Myocyte (in vitro differentiated cells): ENCODE results near the gene FGD3. TPM values are rescaled to one million over a fixed set of nuclear protein-coding genes. Genes with fewer than 3 reads are reported as not detected.
"Not testable (repeated sequence)": the region's sequence is repeated elsewhere in the genome, so short reads cannot be mapped to it uniquely, and the experiment has no call there.

ENCODE experiments used
- DNase-seq: peaks from one replicate; pipeline ENCODE4 v3.0.0-alpha.2; 2012; ENCODE audit warnings: low read depth
- total RNA-seq: library from RNA; depleted of rRNA; stranded (reverse); fragments of >200 nt; gene quantifications from 2 replicates; pipeline ENCODE4 v1.2.3, GENCODE V29; 2014

Gene FGD3
- total RNA-seq, 1 donor from 2014 or later = 0.86 TPM

DNA sequence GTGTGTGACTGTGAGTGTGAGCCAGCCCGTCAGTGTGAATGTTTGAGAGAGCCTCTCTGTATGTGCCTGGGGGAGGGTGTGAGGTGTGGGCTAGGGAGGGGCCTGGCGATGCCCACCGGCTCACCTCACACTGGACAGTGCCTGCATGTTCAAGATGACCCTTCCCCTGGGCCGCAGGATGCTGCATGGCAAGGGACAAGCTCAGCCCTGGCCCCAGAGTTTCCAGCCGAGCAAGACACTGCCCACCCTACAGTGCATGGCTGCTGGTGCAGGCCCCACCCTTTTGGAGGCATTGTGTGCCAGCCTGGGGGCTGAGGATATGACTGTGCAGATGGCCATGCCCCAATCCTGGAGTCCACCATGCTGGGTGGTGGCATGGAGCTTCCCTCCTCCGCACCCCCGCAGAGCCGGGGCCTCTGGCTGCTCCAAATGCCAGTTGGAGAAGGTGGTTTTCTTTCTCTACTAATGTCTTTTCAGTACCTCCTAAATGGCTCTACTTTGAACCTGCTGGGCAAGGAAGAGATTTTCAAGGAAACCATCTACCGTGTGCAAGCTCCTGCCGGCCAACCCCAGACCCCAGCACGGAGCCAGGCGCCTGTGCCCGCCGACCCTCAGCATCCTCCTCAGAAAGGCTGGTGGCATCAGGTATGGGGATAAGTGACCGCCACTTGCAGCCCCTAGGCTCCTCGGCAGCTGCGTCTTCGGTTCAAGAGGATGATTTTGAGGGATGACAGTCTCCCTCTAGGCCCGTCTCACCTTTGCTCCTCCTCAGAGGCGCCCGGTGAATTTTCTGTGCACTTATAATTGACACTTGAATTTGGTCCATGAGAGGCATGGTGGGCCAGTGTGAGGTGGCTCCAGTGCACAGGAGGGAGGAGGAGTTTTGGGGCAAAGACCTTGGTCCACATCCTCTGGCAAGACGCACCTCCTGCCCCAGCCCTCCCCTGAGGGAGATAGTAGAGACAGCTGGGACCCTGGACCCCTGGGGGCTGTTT lies 27.7 kb downstream of the FGD3 start:
- no peak for DNase-seq

DNA sequence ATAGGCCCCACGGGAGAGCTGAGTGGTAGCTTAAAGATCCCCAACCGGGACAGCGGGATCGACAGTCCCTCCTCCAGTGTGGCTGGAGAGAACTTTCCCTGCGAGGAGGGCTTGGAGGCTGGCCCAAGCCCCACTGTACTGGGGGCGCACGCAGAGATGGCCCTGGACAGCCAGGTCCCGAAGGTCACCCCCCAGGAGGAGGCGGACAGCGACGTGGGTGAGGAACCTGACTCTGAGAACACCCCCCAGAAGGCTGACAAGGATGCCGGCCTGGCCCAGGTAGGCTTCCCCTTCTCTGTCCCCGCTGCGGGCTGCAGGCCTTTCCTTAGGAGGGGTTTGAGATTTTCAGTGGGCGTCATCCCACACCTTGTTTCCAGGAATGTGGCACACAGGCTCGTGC lies 29.1 kb downstream of the FGD3 start:
- no peak for DNase-seq

DNA sequence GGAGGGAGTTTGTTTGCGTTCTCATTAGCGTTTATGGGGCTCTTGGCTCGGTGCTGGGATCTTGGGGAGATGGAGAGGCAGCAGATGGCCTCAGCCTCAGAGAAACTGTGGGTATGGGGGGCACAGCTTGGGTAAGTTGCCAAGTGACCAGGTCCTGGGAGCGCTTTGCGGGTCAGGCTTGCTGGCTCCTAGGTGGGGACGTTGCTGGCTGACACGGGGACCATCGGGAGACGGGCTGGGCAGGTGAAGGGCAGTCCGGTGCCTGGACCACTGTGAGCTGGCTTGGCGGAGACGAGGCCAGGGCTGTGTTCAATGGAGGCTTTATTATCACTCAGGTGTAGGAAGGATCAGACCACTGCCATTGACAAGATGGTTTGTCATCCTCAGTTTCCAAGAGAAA lies 30.0 kb downstream of the FGD3 start:
- DNase-seq = no peak

DNA sequence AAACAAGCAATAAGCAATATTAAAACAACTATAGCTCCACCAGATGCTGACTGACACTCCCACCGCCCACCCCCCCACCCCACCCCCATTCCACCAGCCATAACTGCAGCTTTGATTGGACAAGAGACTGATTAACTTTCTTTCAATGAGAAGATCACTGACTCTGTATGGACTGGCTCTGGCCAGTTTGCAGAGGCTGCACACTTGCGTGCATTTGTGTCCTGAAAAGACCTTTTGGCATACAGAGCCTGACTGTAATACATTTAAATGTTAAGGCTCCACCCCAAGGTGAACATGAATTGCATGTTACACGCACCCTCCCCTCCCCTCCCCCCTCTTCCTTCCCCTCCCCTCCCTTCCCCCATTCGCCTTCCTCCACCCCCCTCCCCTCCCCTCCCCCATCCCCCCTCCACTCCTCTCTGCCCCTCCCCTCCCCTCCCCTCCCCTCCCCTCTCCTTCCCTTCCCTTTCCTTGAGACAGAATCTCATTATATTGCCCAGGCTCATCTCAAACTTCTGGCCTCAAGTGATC lies 31.1 kb downstream of the FGD3 start:
- DNase-seq = no peak

DNA sequence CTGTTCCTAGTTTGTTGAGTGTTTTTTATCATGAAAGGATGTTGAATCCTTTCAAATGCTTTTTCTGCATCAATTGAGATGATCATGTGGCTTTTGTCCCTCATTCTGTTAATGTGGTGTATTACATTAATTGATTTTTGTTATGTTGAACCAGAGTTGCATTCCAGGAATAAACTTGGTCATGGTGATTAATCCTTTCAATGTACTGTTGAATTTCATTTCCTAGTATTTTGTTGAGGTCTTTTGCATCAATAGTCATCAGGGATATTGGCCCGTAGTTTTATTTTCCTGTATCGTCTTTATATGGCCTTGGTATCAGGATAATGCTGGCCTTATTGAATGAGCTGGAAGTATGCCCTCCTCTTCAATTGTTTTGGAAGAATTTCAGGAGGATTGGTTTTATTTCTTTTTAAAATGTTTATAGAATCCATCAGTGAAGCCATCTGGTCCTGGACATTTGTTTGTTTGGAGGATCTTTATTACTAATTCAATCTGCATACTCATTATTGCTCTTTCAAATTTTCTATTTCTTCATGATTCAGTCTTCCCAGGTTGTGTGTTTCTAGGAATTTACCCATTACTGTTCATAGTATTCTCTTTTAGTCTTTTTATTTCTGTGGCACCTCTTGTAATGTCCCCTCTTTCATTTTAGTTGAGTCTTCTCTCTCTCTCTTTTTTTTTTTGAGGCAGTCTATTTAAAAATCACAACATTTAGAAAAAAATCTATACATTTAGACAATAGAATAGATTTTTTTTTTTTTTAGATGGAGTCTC lies 32.1 kb downstream of the FGD3 start:
- no peak for DNase-seq

DNA sequence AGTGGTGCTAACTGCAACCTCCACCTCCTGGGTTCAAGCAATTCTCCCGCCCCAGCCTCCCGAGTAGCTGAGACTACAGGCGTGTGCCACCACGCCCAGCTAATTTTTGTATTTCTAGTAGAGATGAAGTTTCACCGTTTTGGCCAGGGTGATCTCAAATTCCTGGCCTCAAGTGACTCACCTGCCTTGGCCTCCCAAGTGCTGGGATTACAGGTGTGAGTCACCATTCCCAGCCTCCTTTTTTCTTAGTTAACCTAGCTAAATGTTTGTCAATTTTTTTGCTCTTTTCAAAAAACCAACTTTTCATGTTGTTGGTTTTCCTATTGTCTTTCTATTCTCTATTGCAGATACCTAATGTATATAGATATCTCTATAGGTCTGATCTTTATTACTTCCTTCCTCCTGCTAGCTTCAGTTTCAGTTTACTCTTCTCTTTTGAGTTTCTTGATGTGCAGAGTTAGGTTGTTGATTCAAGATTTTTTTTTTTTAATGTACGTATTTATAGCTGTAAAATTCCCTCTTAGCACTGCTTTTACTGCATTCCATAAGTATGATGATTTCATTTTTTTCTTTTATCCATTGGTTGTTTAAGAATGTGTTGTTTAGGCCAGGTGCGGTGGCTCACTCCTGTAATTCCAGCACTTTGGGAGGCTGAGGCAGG lies 32.9 kb downstream of the FGD3 start:
- no peak for DNase-seq

DNA sequence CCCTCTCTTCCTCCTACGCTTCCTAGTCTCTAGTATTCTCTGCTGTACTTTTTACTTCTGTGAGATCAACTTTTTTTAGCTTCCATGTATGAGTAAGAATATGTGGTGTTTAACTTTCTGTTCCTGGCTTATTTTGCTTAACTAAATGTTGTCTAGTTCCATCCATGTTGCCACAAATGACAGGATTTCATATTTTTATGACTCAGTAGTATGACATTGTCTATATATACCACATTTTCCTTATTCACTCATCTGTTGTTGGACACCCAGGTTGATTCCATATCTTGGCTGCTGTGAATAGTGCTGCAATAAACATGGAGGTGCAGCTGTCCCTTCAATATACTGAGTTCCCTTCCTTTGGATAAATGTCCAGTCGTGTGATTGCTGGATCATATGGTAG lies 34.8 kb downstream of the FGD3 start:
- DNase-seq = no peak

DNA sequence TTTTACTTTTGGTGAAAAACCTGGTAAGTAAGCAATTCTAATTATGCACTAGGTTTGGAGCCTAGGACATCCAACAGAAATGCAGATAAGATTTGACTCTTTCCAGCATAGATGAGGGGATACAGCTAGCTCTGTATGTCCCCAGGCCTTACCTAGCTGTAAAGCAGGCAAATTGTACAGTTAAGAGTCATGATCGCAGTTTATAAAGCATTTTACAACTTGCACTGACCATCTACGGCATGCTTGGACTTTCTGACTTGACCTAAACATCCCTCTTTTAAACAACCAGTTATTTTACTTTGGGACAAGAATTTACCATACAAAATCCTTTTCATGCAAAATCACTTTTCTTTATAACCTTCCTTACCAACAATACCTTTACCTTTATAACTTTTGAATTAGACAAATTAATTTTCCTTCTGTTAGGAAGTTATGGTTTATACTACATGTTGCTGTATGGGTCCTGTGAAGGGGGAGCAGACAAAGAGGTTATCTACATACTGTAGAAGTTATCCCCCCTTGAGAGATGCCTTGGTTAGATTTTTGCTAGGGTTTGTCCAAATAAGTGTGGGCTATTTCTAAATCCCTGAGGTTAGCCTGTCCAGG lies 36.8 kb downstream of the FGD3 start:
- peak; percentile 4 for DNase-seq

DNA sequence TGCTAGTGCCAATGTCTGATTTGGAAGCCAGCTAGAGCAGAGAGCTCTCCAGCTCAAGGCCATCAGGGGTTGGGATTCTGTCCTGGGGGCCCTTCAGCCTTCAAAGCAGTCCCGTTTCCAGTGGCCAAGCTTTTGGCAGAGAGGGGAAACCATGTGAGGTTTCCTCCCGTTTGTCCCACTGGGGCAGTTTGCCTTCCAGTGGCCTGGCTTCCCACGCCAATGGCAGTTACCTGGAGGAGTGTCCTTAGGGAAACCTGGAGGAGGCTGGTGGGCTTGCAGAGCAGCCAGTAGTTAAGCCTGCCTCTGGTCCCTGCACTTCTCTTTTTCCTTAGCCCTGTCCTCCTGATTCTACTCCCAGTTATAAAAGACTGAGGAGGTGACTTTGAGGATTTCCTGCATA lies 37.7 kb downstream of the FGD3 start:
- DNase-seq = no peak

DNA sequence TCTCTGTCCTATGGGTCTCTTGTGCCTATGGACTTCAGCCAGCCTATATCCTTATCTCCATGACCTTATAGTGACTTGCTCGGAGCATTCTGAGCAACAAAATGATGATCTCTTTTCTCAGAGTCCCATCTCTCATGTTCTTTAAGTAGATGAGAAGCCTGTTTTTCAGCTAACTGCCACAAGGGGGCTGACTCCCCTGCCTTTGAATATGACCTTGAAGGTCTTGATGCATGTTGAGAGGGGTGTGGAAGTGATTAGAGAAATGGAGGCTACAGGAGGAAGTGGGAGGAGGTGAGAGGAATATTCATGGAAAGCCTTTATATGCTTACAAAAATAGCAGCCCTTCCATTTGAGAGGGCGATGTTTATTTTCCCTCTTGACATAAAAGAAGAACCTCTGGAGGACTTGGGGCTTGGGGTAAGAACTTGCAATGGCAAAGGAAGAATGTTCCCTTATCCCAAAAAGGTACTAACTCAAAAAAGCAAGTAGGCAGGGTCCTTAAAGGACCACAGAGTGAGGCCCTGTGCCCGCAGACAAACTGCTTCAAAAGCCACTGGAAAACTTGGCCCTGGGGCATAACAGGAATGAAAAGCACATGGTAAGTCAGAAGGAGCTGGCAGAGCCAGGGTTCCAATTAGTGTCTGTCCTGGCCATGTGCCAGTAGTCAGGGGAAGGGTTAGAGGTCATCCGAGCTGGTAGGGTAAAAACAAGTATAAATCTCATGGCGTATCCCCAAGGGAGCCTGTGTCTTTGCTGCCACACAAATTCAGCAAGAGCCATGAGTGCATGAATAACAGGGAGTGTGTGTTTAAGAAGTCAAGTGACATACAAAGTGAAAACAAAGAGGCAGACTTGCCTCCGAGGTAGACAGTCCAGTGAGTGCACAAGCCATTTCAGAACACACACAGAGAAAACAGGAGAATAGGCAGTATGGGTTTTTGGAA lies 39.1 kb downstream of the FGD3 start:
- DNase-seq = peak; percentile 4

DNA sequence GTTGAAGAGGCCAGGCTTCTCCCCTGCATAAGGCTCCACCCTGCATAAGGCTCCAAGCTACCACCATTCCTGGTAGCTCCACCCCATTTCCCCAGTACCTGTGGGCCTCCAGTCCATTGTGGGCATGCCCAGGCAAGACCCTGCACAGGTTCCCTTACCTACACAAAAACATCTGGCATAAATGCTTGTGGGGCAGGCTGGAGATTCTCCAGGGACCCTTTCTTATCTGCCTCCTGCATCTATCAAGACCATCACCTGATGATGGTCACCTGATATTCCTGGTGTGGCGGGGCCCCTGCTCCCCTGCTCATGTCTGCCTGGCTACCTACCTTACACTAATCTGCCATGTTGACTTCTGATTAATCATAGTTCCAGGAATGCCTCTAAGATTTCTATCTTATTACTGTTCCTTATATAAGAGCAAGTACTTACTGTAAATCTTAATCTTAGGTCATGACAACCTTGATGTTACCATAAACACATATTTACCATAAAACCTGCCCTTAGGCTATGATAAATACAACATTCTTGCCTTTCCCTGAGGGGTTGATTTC lies 41.0 kb downstream of the FGD3 start:
- DNase-seq = no peak

DNA sequence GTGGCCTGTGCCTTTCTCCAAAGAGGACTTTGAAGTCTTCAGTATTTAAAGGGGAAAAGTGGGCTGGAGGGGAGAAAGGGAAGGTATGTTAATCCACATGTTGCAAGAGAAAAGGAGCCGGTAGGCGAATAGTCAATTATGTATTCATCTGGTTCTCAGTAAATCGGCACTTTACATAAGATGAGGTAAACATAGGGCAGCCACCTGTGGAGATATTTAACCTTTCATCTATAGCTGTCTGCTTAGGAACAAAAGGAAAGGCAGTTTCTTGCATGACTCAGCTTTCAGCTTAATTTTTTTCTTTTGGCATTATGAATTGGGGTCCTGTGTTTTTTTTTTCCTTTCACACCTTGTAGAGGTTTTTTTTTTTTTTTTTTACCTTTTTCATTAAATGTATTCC lies 42.2 kb downstream of the FGD3 start:
- DNase-seq = no peak

DNA sequence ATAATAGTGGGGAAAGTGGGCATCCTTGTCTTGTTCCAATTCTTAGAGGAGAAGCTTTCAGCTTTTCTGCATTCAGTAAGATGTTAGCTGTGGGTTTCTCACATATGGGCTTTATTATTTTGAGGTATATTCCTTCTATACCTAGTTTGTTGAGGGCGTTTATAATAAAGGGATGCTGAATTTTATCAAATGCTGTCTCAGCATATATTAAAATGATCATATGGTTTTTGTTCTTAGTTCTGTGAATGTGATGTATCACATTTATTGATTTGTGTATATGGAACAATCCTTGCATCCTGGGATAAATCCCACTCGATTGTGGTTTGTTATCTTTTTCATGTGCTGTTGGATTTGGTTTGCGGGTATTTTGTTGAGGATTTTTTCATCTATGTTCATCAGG lies 43.1 kb downstream of the FGD3 start:
- no peak for DNase-seq

DNA sequence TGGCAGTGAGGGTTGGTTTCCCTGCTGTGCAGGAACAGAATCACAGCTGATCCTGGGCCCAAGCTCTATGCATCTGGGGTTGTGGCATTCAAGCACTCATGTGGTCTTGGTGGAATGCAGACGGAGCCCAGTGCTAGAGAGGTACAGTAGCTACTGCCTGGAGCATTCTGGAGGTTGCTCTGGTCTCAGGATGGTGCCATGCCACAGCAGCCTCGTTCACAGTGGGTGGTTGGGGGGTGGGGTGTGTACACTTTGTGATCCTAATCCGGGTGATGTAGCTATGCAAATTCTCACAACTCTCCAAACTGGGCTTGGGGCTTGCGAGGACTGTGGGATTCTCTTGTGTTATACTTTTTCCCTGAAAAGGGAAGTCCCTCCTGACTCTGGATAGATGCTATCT lies 45.2 kb downstream of the FGD3 start:
- DNase-seq = peak; percentile 18

DNA sequence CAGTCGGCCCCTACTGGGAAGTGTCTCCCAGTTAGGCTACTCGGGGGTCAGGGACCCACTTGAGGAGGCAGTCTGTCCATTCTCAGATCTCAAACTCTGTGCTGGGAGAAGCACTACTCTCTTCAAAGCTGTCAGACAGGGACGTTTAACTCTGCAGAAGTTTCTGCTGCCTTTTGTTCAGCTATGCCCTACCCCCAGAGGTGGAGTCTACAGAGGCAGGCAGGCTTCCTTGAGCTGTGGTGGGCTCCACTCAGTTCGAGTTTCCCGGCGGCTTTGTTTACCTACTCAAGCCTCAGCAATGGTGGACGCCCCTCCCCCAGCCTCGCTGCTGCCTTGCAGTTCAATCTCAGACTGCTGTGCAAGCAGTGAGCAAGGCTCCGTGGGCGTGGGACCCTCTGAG lies 51.5 kb downstream of the FGD3 start:
- DNase-seq = not testable (repeated sequence)

DNA sequence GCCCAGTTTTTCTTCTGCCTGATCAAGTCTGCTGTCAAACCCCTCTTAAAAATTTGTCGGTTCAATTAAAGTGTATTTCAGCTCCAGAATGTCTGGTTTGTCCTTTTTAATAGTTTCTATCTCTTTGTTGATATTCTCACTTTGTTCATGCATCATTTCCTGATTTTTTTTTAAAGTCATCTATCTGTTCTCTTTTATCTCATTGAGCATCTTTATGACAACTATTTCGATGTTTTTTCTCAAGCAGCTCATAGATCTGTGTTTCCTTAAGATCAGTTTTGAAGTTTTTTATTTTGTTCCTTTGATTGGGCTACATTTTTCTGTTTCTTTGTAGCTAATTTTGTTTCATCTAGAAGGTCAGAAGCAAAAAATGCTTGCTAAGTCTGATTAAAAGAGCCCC lies 53.7 kb downstream of the FGD3 start:
- no peak for DNase-seq

DNA sequence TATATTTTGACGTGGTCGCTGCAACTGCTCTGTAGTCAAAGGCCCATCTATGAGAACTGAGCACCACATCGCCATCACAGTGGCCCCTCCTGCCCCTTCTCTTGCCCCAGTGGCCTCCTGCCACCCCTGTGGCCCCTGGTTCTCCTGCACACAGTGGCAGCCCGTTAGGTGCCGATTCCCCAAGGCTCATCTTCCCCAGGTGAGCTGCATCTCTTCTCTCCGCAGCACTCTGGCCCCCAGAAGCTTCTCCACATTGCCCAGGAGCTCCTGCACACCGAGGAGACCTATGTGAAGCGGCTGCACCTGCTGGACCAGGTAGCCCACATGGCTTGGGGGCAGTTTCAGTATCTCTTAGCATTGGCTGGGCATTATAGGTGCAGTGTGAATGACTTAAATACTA lies 55.4 kb downstream of the FGD3 start:
- DNase-seq = no peak

DNA sequence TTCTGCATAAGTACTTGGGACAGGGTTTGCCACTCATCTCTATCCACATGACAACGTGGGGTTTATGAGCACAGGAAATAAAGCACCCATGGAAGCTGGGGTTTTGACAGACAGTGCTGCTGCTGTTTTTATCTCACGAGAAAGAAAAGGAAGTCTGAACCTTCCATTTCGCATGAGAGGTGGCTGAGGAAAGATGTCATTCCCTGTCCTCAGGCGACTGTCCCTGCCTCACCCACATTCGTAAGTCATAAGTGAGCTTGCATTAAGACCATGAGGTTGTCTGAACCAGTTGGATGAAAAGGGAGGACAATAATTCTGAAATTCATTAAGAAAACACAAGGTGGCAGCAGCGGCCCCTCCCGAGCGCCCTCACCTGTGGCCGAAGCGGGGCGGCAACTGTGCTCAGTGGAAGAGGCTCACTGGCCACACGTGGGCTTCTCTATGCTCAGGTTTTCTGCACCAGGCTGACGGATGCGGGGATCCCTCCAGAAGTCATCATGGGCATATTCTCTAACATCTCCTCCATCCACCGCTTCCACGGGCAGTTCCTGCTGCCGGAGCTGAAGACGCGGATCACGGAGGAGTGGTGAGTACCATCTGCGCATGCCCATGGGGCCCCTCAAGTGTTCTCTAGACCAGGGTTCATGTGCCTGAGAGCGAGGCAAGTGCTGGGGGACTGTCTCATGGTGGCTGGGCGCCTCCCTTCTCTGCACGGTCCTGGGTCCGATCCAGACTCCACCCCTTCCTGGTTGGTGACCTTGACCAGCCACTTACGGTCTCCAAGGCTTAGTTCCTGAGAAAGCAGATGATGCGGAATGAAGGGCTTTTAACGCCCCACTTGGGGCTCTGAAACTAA lies 56.5 kb downstream of the FGD3 start:
- peak; percentile 47 for DNase-seq

DNA sequence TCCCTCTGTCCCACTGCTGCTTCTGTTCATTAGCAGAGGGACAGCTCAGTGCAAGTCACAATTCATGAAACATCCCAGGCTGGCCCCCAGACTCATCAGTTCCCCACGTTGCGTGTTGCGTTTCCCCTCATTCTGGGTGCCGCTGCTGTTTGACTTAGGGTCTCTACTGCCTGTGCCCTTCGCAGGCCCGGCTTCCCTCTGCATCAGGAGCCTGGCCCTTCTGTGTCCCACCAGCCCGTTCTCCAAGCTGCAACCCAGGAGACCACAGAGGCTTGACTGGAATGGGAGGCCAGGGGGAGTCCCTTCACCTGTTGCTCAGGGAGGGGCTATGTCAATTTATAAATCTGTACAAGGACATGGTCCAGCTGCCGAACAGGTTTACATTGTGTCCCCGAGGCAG lies 57.2 kb downstream of the FGD3 start:
- DNase-seq = no peak
